ENCODE measurements around the gene PNPLA1.

The PNPLA1 gene

DNA sequence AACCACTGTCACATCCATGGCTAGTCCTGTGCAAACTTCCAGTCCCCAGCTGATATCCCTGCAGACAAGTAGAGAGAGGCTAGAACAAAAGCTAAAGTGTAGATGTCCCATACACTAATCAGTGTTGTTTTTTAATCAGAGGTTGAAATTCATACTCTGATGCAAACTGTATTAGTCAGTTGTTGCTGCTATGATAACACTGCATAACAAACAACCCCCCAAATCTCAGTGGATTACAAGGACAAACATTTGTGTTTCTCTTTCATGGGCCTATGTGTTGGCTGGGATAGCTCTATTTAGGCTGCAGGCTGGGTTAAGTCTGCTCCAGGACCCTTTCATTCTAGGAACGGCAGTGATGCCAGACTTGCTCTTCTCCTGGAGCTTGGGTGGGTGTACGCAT, 40.0 kb downstream of the PNPLA1 start:
- TF ChIP-seq, protein P1, sequence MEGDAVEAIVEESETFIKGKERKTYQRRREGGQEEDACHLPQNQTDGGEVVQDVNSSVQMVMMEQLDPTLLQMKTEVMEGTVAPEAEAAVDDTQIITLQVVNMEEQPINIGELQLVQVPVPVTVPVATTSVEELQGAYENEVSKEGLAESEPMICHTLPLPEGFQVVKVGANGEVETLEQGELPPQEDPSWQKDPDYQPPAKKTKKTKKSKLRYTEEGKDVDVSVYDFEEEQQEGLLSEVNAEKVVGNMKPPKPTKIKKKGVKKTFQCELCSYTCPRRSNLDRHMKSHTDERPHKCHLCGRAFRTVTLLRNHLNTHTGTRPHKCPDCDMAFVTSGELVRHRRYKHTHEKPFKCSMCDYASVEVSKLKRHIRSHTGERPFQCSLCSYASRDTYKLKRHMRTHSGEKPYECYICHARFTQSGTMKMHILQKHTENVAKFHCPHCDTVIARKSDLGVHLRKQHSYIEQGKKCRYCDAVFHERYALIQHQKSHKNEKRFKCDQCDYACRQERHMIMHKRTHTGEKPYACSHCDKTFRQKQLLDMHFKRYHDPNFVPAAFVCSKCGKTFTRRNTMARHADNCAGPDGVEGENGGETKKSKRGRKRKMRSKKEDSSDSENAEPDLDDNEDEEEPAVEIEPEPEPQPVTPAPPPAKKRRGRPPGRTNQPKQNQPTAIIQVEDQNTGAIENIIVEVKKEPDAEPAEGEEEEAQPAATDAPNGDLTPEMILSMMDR (conservative IDR thresholded peaks at IDR 0.05; ENCODE audit: low read depth, low read length), result no peak
- no peak for DNase-seq (ENCODE audit: low read depth)
- H3K4me3 ChIP-seq (ENCODE audit: low read depth, low read length), result no peak overlapping the region

DNA sequence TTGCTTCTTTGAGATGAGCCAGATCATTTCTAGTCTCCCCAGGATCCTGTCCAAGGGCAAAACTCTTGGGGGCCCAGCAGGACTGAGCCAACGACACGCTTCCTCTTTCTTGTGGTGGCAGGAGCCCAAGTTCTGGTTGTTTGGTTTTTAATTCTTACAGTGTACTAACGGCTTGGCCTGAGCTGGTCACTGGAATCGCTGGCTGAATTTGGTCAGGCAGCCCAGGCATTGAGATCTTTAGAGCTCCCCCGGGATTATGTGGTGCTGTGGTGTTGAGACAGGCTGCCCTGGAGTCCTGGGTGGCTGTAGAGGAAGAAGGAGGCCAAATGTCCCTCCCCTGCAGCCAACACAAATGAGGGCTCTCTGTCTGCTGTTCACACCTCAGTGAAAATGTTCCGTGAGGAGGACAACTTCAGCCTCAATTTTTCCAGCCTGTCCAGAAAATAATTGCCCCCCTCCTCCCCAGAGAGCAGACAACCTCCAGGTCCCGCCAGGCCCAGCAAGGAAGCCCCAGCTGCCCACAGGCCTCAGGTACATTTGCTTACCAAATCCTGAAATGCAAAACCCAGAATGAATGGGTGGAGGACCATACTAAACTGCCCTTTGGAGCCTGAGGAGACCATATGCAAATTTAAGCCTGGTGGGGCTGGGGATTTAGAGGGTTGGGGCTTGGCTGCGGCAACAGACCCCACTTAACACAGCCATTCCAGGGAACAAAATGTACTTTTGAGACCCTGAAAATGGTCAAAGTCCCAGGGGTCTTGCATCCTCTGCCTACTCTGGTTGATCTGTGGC, 43.2 kb downstream of the PNPLA1 start:
- H3K4me3 ChIP-seq (ENCODE audit: low read depth, low read length), result no peak overlapping the region
- TF ChIP-seq, protein P1 (conservative IDR thresholded peaks at IDR 0.05; ENCODE audit: low read depth, low read length), result no peak
- no peak for DNase-seq (ENCODE audit: low read depth)

DNA sequence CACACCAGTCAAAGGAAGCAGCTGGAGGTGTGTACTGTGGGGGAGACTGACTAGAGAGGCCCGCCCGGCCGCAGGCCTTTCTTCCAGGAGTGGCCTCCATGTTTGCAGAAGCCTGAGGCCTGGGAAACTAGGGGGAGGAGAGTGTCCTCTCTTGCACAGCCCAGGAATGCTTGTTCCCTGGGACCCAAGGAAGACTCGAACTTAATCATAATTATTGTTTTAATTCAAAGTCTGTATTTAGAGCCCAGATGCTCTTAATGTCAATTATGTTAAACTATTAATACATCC, 43.7 kb downstream of the PNPLA1 start:
- no peak for DNase-seq (ENCODE audit: low read depth)
- no peak overlapping the region for H3K4me3 ChIP-seq (ENCODE audit: low read depth, low read length)
- TF ChIP-seq, protein P1 (conservative IDR thresholded peaks at IDR 0.05; ENCODE audit: low read depth, low read length), result no peak

DNA sequence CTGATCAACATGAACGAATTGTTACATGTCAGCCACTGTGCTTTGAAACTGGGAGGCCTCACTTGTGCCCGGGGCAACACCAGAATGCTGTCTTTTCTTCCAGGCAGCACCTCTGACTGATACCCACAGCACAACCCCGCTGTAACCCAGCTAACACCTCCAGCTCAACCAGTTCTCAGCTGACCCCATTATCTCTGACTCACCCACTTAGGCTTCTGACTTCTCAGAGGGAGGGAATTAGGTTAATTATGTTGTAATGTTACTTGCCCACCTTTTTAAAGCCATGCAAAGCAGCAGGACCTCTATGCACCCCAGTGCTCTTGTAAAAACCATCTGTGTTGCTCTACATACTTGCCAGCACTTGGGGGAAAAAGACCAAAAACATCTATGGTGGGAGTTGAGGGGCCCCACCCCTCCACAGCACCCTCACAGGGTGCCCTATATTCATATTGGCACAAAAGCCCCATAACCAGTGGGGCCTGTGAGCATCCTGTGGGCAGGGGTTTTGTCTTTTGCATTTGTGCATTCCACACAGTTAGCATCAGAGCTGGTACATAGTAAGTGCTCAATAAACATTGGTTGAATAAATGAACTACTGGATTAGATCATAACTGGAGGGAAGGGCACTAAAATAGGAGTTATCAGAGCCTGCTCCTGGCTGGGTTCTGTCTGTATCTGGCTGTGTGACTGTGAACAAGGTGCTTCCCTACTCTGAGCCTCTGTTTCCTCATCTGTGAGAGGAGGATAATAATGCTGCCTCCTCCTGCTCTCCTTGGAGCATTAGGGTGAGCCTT, 44.6 kb downstream of the PNPLA1 start:
- no peak overlapping the region for H3K4me3 ChIP-seq (ENCODE audit: low read depth, low read length)
- TF ChIP-seq, protein P1 (conservative IDR thresholded peaks at IDR 0.05; ENCODE audit: low read depth, low read length), result no peak
- DNase-seq (ENCODE audit: low read depth), result peak; percentile 43

DNA sequence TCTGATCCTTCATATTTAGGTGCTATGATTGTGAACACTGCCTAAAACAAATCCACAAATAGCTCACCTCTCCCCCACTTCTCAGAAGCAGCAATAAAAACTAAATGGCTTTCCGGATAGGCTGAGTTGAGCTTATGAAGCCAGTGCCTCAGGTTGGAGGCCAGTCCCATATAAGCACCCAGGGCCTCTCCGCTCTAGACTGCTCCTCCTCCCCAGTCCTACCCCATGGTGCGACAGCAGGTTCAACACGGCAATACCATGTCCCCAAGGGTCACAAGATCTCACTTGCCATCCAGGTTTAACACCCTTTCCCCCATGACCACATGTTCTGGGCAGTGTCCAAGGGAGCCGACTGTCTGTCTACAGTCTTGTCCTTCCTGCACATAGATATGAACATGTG, 46.1 kb downstream of the PNPLA1 start:
- DNase-seq (ENCODE audit: low read depth), result no peak
- TF ChIP-seq, protein P1 (conservative IDR thresholded peaks at IDR 0.05; ENCODE audit: low read depth, low read length), result no peak

DNA sequence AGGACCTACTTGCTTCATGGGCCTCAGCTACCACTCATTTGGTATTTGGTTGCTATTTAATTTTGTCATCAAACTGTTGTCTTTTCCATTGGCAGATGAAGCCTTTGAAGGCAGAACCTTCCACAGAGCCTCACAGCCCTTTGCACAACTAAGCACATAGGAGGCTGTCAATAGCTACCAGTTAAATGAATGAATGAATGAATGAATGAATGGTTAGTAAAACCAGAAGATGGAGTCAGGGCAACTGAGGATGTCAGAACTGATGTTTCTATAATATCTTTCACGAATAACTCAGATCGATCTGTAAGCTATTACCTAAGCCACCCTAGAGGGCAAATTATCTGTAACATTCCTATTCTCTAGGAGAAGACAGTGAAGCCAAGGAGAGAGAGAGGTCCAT, 47.8 kb downstream of the PNPLA1 start:
- no peak overlapping the region for H3K4me3 ChIP-seq (ENCODE audit: low read depth, low read length)
- TF ChIP-seq, protein P1 (conservative IDR thresholded peaks at IDR 0.05; ENCODE audit: low read depth, low read length), result no peak
- DNase-seq (ENCODE audit: low read depth), result no peak

More for the DNA sequence above, 46.1 kb downstream of the PNPLA1 start:
- no peak overlapping the region for H3K4me3 ChIP-seq (ENCODE audit: low read depth, low read length)
